ENCODE data around the gene VEZF1.

Gene VEZF1

DNA sequence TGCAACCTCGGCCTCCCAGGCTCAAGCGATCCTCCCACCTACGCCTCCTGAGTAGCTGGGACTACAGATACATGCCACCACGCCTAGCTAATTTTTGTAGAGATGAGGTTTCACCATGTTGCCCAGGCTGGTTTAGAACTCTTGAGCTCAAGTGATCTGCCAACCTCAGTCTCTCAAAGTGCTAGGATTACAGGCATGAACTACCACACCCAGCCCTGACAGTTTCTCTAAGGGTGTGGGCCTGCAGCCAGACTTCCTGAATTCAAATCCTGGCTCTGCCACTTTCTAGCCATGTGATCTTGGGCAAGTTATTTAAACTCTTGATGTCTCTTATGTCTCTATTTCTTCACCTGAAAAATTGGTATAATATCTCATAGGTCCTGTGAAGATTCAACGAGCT is 38.4 kb downstream of the VEZF1 start:
- Histone ChIP-seq H3K4me1 (ENCODE audit: control insufficient read depth, insufficient read depth, low read length) (peaks cover 70% of the 10 kb centered on the region), H3K36me3 (ENCODE audit: control insufficient read depth, insufficient read depth, low read length) (no peaks in the 10 kb centered on the region), H3K9ac (ENCODE audit: low read length) (no peak overlapping the region), H3K27ac (ENCODE audit: low read depth, low read length) (peak overlapping the region; percentile 97), H3K4me3 (ENCODE audit: low read length) (no peak overlapping the region), H3K27me3 (ENCODE audit: control insufficient read depth, insufficient read depth, low read length) (no peaks in the 10 kb centered on the region)

- H3K9ac ChIP-seq (ENCODE audit: low read length): peak overlapping the region; percentile 27
Measured at GRCh38 chr17:57948555-57949420, 39.3 kb downstream of the VEZF1 start.

DNA sequence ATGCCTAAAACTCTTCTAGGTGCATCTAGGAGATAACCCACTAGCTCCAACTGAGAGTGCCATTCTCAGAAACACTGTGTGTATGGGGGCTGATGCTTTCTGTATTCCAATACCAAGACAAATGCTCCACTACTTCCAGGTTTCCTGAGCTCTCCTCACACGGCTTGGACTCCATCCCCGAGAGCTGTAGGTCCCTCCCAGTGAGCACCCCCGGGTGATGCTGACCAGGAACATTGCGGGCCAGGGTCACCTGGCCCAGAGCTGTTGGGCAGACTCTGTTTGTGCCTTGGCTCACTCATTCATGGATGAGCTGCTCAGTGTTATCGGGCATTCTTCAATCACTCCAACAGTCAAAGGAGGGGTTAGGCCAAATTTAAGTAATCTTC is 39.9 kb downstream of the VEZF1 start:
- Histone ChIP-seq H3K27me3 (ENCODE audit: control insufficient read depth, insufficient read depth, low read length) (no peaks in the 10 kb centered on the region), H3K36me3 (ENCODE audit: control insufficient read depth, insufficient read depth, low read length) (no peaks in the 10 kb centered on the region), H3K4me3 (ENCODE audit: low read length) (no peak overlapping the region), H3K27ac (ENCODE audit: low read depth, low read length) (peak overlapping the region; percentile 97), H3K9ac (ENCODE audit: low read length) (no peak overlapping the region), H3K4me1 (ENCODE audit: control insufficient read depth, insufficient read depth, low read length) (peaks cover 73% of the 10 kb centered on the region)

More at GRCh38 chr17:57948555-57949420, 39.3 kb downstream of the VEZF1 start:
- H3K27me3 ChIP-seq (ENCODE audit: control insufficient read depth, insufficient read depth, low read length): no peaks in the 10 kb centered on the region
- H3K27ac ChIP-seq (ENCODE audit: low read depth, low read length): peak overlapping the region; percentile 97
- H3K4me3 ChIP-seq (ENCODE audit: low read length): no peak overlapping the region
- peaks cover 73% of the 10 kb centered on the region for H3K4me1 ChIP-seq (ENCODE audit: control insufficient read depth, insufficient read depth, low read length)
- H3K36me3 ChIP-seq (ENCODE audit: control insufficient read depth, insufficient read depth, low read length): no peaks in the 10 kb centered on the region

DNA sequence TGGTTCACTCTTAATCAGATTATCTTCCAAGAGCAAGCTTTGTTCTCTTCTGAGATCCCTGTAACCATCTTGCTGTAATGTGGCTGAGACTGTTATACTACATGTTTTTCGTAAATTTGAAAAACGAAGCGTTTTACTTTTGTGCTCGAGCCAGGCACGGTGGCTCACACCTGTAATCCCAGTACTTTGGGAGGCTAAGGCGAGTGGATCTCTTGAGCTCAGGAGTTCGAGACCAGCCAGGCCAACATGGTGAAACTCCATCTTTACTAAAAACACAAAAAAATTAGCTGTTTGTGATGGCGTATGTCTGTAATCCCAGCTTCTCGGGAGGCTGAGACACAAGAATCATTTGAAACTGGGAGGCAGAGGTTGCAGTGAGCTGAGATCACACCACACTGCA is 40.7 kb downstream of the VEZF1 start:
- H3K4me1 ChIP-seq (ENCODE audit: control insufficient read depth, insufficient read depth, low read length): peaks cover 71% of the 10 kb centered on the region
- no peak overlapping the region for H3K9ac ChIP-seq (ENCODE audit: low read length)

GRCh38 chr17:57946798-57947358 is 41.2 kb downstream of the VEZF1 start:
- H3K27ac ChIP-seq (ENCODE audit: low read depth, low read length): peak overlapping the region; percentile 97
- H3K4me1 ChIP-seq (ENCODE audit: control insufficient read depth, insufficient read depth, low read length): peaks cover 76% of the 10 kb centered on the region
- H3K4me3 ChIP-seq (ENCODE audit: low read length): peak overlapping the region; percentile 79
- no peaks in the 10 kb centered on the region for H3K36me3 ChIP-seq (ENCODE audit: control insufficient read depth, insufficient read depth, low read length)
- H3K9ac ChIP-seq (ENCODE audit: low read length): peak overlapping the region; percentile 39
- no peaks in the 10 kb centered on the region for H3K27me3 ChIP-seq (ENCODE audit: control insufficient read depth, insufficient read depth, low read length)

More for the DNA sequence above, 40.7 kb downstream of the VEZF1 start:
- Histone ChIP-seq H3K4me3 (ENCODE audit: low read length) (peak overlapping the region; percentile 79), H3K27me3 (ENCODE audit: control insufficient read depth, insufficient read depth, low read length) (no peaks in the 10 kb centered on the region), H3K27ac (ENCODE audit: low read depth, low read length) (peak overlapping the region; percentile 97), H3K36me3 (ENCODE audit: control insufficient read depth, insufficient read depth, low read length) (no peaks in the 10 kb centered on the region)

GRCh38 chr17:57945996-57946797 is 41.9 kb downstream of the VEZF1 start:
- Histone ChIP-seq H3K27me3 (ENCODE audit: control insufficient read depth, insufficient read depth, low read length) (no peaks in the 10 kb centered on the region), H3K4me1 (ENCODE audit: control insufficient read depth, insufficient read depth, low read length) (peaks cover 82% of the 10 kb centered on the region), H3K36me3 (ENCODE audit: control insufficient read depth, insufficient read depth, low read length) (no peaks in the 10 kb centered on the region), H3K4me3 (ENCODE audit: low read length) (peak overlapping the region; percentile 79), H3K9ac (ENCODE audit: low read length) (peak overlapping the region; percentile 39), H3K27ac (ENCODE audit: low read depth, low read length) (peak overlapping the region; percentile 97)

GRCh38 chr17:57944908-57945307 is 43.1 kb downstream of the VEZF1 start:
- Histone ChIP-seq H3K4me1 (ENCODE audit: control insufficient read depth, insufficient read depth, low read length) (peaks cover 88% of the 10 kb centered on the region), H3K4me3 (ENCODE audit: low read length) (no peak overlapping the region), H3K36me3 (ENCODE audit: control insufficient read depth, insufficient read depth, low read length) (no peaks in the 10 kb centered on the region), H3K27ac (ENCODE audit: low read depth, low read length) (peak overlapping the region; percentile 97), H3K27me3 (ENCODE audit: control insufficient read depth, insufficient read depth, low read length) (no peaks in the 10 kb centered on the region), H3K9ac (ENCODE audit: low read length) (no peak overlapping the region)

- H3K27ac ChIP-seq (ENCODE audit: low read depth, low read length): peak overlapping the region; percentile 98
Measured at GRCh38 chr17:57943645-57944044, 44.4 kb downstream of the VEZF1 start.

GRCh38 chr17:57943140-57943539 is 44.9 kb downstream of the VEZF1 start:
- Histone ChIP-seq H3K27me3 (ENCODE audit: control insufficient read depth, insufficient read depth, low read length) (no peaks in the 10 kb centered on the region), H3K4me1 (ENCODE audit: control insufficient read depth, insufficient read depth, low read length) (peaks cover 86% of the 10 kb centered on the region), H3K36me3 (ENCODE audit: control insufficient read depth, insufficient read depth, low read length) (no peaks in the 10 kb centered on the region), H3K9ac (ENCODE audit: low read length) (no peak overlapping the region), H3K4me3 (ENCODE audit: low read length) (no peak overlapping the region), H3K27ac (ENCODE audit: low read depth, low read length) (peak overlapping the region; percentile 98)

More at GRCh38 chr17:57943645-57944044, 44.4 kb downstream of the VEZF1 start:
- Histone ChIP-seq H3K36me3 (ENCODE audit: control insufficient read depth, insufficient read depth, low read length) (no peaks in the 10 kb centered on the region), H3K27me3 (ENCODE audit: control insufficient read depth, insufficient read depth, low read length) (no peaks in the 10 kb centered on the region), H3K4me1 (ENCODE audit: control insufficient read depth, insufficient read depth, low read length) (peaks cover 88% of the 10 kb centered on the region), H3K4me3 (ENCODE audit: low read length) (no peak overlapping the region), H3K9ac (ENCODE audit: low read length) (no peak overlapping the region)

DNA sequence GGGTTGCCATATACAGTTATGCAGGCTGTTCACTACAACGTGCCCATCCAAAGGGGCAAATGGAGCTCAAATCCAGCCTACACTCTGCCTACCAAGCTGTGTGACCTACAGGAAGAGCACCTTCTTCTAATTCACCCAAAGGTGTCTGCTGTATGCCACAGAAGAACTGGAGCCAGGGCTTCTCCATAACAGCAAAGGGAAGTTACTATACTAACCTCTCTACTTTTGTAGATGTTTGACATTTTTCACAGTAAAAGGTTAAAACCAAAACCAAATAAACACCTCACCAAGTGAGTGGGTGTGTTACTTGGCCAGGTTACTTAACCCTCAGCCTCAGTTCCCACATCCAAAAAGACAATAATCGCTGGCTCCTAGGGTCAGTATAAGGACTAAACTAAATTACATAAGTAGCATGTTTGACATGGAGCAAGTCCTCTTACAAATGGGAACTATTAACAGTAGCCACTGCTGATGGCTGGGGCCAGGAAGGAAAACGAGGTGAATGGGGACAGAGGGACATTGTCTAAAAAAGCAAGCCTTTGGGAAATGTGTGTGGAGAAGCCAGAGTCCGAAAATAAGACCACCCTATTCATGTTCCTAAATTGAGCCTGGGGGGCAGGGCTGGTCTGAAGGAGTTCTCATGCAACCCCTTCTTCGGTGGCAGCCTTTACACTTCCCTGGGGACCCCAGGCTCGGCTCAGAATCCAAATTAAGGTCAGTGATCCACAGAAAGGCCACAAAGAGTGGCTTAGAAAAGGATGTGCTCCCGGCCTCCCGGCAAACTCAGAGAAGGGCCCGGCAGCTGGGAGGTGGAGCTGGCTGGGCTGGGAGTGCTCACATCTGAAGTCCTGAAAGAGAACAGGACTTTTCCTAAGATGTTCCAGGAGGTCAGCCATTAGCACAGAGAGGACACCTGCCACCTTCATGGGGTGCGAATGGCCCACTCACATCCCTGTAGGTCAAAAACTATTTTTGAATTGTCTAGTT is 46.4 kb downstream of the VEZF1 start:
- Histone ChIP-seq H3K4me1 (ENCODE audit: control insufficient read depth, insufficient read depth, low read length) (peaks cover 89% of the 10 kb centered on the region), H3K9ac (ENCODE audit: low read length) (no peak overlapping the region), H3K36me3 (ENCODE audit: control insufficient read depth, insufficient read depth, low read length) (no peaks in the 10 kb centered on the region), H3K27ac (ENCODE audit: low read depth, low read length) (peak overlapping the region; percentile 98), H3K4me3 (ENCODE audit: low read length) (peak overlapping the region; percentile 17), H3K27me3 (ENCODE audit: control insufficient read depth, insufficient read depth, low read length) (no peaks in the 10 kb centered on the region)

DNA sequence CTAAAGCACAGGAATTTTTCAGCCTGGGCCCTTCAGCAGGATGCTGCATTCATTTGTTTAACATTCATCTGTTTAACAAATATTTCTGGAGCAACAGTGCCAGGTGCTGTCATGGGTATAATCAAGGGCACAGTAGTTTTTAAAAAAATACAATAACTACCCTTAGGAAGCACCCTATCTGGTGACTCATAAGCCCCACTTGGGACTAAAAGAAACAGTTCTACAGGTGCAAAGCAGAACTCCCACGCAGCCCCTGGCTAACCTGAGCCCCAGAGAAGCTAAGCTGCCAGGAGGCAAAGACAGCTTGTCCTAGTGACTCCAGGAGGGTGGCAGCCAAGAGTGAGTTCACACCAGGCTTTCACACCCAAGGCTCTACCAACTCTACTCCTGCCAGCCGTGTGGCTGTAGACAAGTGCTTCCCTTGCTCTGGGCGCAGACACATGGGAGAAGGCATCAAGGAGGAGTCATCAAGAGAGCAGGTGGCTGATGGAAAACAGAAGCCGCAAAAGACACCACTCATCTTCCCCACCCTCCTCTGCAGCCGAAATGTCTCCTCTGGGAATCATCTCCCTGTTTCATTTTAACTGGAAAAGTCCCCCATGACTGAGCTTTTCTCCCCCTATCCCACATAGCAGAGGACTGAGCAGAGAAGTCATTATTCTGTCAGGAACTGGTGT is 47.3 kb downstream of the VEZF1 start:
- Histone ChIP-seq H3K27ac (ENCODE audit: low read depth, low read length) (peak overlapping the region; percentile 98), H3K4me1 (ENCODE audit: control insufficient read depth, insufficient read depth, low read length) (peaks cover 89% of the 10 kb centered on the region), H3K4me3 (ENCODE audit: low read length) (no peak overlapping the region), H3K9ac (ENCODE audit: low read length) (no peak overlapping the region), H3K36me3 (ENCODE audit: control insufficient read depth, insufficient read depth, low read length) (no peaks in the 10 kb centered on the region), H3K27me3 (ENCODE audit: control insufficient read depth, insufficient read depth, low read length) (no peaks in the 10 kb centered on the region)
